Measurements from ENCODE around the gene CLEC5A.
A peak's percentile ranks its signal among the peaks of the same experiment; 100 is the strongest.
"Not testable (repeated sequence)": the region's sequence is repeated elsewhere in the genome, so short reads cannot be mapped to it uniquely, and the experiment has no call there.

Gene CLEC5A

DNA sequence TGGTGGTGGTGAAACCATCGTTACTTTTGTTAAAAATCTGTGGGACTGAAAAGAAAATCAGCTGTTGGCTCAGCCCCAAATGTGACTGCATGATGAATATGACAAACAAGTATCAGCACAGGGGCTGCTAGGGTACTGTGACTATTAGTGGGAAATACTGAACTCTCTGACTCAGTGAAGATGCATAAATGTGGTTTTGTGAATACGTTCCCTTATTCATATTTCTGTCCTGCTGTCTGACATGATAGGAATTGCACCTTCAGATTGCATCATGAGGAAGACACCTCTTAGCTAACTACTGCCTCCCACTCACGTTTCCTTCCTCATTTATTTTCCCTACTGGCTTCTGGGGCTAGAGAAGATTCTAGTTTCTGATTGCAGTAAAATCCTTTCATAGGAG lies 1.4 kb downstream of the CLEC5A start:
- peak; percentile 41 for DNase-seq

DNA sequence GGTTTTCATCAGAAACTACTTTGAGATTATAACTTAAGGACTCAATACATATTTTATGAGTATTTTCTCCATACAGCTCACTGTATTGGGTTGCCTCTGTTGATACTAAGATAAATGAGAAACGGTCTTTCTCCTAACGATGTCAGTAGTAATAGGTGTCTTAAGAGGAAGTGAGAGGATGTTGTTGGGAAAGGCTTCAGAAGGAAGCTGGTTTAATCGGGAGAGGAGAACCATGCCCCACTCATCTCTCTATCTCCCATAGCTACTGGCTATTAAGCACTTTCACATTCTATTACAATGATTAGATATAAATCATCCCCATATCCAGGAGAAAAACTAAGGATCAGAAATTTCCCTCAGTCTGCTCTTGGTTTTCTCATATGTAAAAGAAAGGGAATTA lies 2.0 kb downstream of the CLEC5A start:
- DNase-seq, result no peak

DNA sequence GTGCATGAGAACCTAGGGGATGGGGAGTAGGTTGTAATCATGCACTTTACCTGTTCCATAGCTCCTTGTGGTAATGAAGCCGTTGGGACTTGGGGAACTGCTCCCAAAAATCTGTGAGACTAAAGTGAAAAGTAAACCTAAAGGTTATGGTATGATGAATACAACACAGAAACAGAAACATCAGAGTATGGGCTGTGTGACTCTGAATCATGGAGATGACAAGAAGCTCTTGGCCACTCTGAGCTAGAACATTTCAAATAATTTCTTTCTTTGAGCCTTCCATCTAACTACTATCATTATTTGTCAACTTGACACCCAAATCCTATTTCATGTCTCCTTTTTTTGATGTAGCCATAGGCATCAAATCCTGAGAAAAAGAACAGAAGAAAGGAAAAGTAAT lies 2.9 kb downstream of the CLEC5A start:
- DNase-seq, result no peak

DNA sequence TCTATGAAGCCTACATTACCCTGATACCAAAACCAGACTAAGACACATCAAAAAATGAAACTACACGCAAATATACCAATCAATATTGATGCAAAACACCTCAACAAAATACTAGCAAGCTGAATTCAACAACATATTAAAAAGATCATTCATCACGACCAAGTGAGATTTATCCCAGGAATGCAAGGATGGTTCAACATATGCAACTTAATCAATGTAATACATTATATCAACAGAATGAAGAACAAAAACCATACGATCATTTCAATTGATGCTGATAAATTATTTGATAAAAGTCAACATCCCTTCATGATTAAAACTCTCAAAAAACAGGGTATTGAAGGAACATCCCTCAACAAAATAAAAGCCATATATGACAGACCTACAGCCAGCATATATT lies 5.7 kb downstream of the CLEC5A start:
- no peak for DNase-seq

DNA sequence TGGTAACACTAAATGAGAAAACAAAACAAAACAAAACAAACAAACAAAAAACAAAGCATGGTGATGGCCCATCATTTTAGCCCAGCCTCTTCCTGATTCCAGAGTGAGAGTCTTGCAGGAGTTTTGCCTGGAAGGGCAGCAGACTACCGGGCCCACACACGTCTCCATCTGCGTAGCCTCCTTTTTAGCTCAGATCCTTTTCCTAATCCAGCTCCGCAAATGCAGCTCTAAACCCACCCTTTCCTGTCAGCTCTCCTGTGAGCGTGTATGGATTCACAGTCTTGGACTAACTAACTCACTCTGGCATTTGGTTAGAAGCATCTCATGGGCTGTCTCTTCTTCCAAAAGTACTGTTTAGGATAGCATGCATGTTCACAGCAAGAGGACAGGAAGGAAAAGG lies 16.6 kb downstream of the CLEC5A start:
- no peak for DNase-seq

DNA sequence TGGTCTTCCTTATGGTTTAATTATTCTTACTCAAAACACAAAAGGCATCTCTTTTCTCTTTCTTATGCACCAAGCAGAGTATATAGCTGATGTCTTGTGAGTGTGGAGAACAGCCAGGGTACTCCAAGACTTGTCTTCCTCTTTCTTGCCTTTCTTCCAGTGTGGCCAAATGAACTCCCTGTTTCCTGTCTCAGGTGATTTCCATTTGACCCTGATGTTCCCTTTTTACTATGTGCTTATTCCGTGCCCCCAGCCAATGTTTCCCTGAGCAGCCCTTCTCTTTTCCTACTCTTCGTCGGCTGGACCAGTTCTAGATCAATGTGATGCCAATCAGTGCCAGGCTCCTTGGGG lies 18.0 kb downstream of the CLEC5A start:
- no peak for DNase-seq

DNA sequence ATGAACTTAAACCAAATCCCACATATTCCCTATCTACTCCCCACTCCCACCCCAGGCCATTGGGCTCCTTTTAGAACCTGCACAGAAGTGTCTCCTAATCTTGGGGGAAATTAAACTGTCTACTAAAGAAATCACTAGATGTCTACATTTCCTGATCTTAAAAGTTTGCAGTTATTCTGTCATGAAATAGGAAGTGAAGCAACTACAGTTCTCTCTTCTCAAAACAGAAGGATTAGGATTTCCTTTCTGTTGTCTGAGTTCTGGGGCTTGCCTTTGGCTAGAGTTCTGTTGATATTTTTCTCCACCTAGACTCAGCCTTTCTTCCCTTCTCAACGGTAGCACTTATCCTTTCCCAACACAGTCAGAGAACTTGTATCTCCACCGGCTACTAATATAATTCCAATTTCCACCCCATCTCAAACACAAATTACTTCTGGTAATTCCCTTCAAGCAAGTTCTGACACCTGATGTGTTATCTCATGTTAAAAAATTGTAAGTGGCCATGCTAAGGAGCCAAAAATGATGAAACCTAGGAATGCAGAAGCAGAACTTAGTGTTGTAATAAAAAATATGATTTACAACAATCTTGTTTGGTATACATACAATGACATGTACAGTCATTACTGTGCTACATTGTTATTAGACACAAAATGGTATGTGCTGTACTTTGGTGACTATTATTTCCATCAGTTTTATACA lies 18.5 kb downstream of the CLEC5A start:
- DNase-seq, result no peak

DNA sequence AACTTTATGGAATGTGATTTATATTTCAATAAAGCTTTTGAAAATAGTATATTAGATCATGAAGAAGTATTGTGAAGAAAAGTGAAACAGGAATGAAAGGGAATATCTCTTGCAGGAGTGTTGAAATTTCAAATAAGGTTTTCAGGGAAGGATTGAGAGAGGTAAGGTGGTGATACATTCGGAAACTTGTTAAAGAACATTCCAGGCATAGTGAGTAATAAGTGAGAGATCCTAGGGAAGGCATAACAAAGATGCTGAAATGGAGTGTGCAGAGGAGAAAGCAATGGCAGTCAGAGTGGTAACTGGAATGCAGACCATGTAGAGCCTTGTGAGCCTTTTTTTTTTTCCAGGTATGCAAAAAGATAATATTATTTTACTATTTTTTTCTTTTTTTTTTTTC lies 26.5 kb downstream of the CLEC5A start:
- DNase-seq, result no peak

DNA sequence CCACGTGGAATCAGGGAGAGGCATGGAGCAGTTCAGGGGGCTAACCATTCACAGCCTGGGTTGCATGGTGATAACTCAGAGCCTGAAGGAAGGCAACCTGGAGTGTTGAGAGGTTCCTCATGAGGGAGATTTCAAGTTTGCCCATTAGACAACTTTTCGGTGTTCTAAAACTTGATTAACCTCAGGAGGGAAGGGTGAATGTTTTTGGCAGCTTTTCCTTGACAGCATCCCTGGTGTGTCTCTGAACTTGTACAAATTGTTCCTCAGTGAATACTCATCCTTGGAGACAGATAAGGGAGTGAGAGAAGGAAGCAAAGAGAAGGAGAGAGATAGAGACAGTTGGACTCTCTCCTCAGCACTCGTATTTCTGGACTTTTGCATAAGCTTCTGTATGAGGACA lies 30.7 kb downstream of the CLEC5A start, which contains the start of gene OR9A4:
Gene OR9A4 (plus strand): TSS at position 301 of the 400 bp plus-strand sequence. CDS start 2,477 bp downstream, outside the sequence.
- DNase-seq, result no peak

DNA sequence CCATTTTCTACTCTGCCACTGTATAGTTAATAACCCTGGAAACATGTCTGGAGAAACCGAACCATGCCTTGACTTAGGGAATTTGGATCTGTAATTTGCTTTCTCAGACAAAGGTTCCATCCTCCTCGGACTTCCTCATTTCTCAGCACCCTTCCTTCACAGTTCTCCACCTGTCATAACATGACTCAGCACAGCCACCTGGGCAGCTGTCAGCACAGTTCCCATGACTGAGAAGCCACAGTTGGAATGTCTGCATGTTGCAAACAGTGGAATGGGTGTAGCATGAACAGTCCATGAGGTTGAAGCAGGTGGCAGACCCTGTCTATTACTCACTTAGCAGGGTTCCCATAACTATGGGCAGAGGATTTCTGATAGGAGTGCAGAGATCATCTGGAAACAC lies 31.2 kb downstream of the CLEC5A start:
- DNase-seq, result no peak

DNA sequence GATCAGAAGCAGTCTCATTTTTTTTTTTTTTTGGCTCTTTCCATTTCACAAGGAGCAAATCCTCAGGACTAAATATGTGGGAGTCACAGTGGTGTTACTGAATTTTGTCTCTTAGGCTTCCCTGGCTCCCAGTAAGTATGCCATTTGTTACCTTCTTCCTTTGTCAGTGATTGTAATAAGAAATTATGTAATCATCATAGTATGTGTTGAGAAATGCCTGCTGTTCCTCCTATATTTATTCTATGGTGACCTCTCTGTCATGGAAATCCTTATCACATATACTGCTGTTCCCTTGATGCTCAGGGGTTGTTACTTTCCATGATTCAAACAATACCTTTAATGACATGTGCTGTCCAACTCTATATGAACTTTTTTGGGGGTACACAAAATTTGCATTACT lies 35.4 kb downstream of the CLEC5A start:
- no peak for DNase-seq

DNA sequence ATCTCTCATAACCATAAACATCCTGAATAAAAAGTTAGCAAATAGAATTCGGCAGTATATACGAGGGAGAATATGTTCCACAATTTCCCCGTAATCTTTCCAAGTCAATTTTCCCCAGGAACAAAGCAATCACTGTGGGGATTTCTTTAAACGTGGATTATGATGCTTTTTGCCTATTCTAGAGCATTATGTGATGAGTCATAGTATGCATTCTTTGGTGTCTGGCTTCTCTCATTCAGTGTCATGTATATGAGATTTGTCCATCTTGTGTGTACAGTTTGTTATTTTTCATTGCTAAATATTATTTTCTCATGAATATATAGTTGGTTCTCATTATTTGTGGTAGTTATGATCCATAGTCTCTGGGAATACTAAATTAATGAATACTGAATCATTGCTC lies 40.5 kb downstream of the CLEC5A start:
- DNase-seq, result no peak

DNA sequence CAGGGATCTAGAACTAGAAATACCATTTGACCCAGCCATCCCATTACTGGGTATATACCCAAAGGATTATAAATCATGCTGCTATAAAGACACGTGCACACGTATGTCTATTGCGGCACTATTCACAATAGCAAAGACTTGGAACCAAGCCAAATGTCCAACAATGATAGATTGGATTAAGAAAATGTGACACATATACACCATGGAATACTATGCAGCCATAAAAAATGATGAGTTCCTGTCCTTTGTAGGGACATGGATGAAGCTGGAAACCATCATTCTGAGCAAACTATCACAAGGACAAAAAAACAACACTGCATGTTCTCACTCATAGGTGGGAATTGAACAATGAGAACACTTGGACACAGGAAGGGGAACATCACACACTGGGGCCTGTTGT lies 47.4 kb downstream of the CLEC5A start:
- not testable (repeated sequence) for DNase-seq

DNA sequence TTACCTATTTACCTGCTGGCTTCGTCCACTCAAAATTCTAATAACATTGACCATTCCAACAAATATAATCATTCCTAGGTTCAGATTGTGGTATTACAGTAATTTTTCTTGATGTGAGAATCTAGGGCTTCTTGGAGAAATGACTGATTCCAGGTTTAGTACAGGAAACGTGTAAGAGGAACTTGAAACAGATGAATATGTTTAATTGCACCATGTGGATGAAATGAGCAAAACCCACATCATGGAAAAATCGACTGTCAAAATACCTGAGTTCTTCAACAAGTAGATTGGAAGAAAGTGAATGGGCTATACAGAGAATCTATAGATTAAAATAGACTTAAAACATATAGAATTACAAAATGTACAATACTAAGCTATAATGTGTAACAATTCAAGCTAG lies 55.4 kb downstream of the CLEC5A start:
- DNase-seq, result no peak

DNA sequence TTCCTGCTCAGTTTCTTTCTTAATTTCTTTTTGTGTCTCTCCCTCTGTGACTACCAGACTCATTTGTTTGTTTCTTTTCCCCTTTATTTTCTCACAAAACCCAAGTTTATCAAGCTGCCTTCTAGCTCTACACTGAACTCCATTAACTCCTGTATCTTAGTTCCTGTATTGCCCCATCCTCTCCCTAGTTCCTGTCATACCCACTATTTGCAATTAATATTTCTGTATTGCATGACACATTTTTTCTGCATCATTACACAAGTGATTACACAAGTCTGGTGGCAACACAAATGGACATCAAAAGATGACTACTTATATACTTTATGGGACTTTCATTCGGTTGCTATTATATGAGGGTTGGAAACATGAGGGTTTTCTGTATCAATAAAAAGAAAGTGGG lies 57.5 kb downstream of the CLEC5A start:
- DNase-seq, result no peak

DNA sequence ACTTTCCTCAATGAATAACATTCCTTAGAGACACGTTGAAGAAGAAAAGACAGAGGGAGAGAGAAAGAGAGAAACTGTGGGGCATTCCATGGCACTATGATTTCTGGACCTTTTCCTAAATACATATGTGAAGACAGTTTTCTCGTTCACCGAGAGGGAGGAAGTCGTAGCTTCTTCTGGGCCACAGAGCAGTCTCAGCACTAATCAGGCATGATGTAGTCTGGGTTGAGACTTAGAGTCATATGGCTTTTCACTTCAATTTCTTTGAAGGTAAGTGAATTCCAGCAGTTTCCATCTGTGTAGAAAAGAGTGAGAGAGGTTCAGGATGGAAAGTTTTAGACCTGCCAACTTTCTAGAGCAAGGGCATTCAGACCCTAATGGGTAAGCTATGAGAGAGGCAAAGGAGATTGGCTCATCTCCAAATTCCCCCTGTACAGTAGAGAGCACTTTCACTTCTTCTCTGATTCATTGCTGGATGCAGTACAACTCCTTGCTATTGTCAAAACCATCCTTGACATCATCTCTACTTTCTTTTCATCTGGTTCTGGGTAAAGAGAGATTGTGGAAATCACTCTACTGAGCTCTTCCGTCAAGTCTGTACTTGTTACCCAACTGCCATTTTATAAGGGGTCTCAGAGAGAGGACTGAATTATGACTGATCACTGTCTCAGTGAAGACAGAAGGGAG lies 62.1 kb downstream of the CLEC5A start:
- no peak for DNase-seq

DNA sequence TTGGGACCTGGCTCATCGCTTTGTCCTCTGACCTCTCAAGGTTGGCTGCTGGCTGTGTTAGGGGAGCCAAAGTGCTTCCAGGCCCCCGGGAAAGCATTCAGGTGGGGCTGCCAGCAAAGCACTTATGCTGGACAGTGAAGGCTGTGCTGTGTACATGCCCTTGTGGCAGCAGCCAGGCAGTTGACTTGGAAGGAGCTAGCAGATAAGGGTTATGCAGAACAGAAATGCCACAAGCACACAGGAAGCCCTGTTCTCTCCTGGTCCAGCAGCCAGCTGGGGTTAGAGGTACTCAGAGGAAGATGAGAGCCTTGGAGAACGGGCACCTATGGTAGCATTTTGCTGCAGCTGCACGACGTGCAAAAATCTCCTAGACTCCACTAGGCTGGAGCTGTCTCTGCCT lies 65.8 kb downstream of the CLEC5A start:
- DNase-seq, result no peak

DNA sequence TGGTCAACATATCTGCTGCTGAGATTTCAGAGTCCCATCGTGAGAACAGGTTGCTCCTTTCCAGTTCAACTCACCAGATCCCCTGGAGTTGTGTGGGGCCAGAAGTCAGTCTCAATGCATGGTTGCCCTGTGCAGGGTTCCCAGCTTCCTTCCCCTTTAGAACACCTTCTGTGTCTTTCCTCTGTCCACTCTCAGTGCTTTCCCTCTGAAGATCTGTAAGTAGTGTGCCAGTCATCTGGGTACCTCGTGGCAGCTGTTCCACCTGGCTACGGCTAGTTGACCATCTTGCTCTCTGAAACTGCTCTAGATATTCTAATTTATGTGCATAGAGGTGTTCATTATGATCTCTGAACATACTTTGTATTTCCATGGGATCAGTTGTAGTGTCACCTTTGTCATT lies 69.4 kb downstream of the CLEC5A start:
- DNase-seq, result no peak
